Sigmoid colon (tissue), 7 donors: ENCODE measurements around the gene PRSS58. TPM values are rescaled to one million over a fixed set of nuclear protein-coding genes. Genes with fewer than 3 reads are reported as not detected.

Experiments
- DNase-seq: peaks from one replicate; pipeline ENCODE4 v3.0.0-alpha.2; 2019
- H3K27ac ChIP-seq, 4 donors: fragments of 200-600 bp; sonication (generic); one replicate each; pipeline ENCODE4 v1.5.1; 2016 to 2019; ENCODE audit warnings: mild to moderate bottlenecking in 1 of 4
- H3K27me3 ChIP-seq, 3 donors: fragments of 200-600 bp; sonication (generic); one replicate each; pipeline ENCODE4 v1.5.1; 2019; ENCODE audit warnings: mild to moderate bottlenecking in 1 of 3
- H3K36me3 ChIP-seq, 4 donors: fragments of 200-600 bp; sonication (generic); one replicate each; pipeline ENCODE4 v1.5.1; 2016 to 2019
- H3K4me1 ChIP-seq, 4 donors: fragments of 200-600 bp; sonication (generic); one replicate each; pipeline ENCODE4 v1.5.1; 2017 to 2019
- H3K4me3 ChIP-seq, 4 donors: fragments of 200-600 bp; sonication (generic); one replicate each; pipeline ENCODE4 v1.5.1; 2017 to 2019; ENCODE audit warnings: mild to moderate bottlenecking in 2 of 4, moderate library complexity in 1 of 4
- H3K9me3 ChIP-seq, 4 donors: fragments of 200-600 bp in 3 of 4; sonication (generic) in 3 of 4; one replicate each; pipeline versions ENCODE4 v1.5.1 to v1.6.1; 2013 to 2019
- EP300 ChIP-seq, 4 donors: sonication (generic); formaldehyde crosslinking; IDR thresholded peaks; one replicate each; pipeline ENCODE4 v1.6.1; 2017; ENCODE audit warnings: antibody characterized with exemption in 4 of 4
- POLR2A ChIP-seq, 2 donors: fragments of 450-650 bp; IDR thresholded peaks; one replicate each; pipeline ENCODE4 v1.6.1; 2016; ENCODE audit warnings: antibody characterized with exemption in 2 of 2, mild to moderate bottlenecking in 2 of 2, moderate library complexity in 2 of 2
- POLR2AphosphoS5 ChIP-seq, 4 donors: sonication (generic); formaldehyde crosslinking; IDR thresholded peaks; one replicate each; pipeline ENCODE4 v1.6.1; 2017; ENCODE audit warnings: antibody characterized with exemption in 4 of 4
- WGBS, 2 donors: extraction: QIAGEN DNeasy Blood & Tissue Kit; methylation state at CpG; one replicate each; pipeline ENCODE4 v1.1.7; 2013; 5-methylcytosine and 5-hydroxymethylcytosine counted together
- intact Hi-C: fragments of 100-400 bp; cut with DNase I; formaldehyde crosslinking; loops from one replicate; pipeline ENCODE4 v1.15.1; 2023
- polyA plus RNA-seq, 3 donors: library from polyadenylated mRNA; stranded (reverse); fragments of 200-250 nt; gene quantifications; one replicate each; pipeline ENCODE4 v1.2.3, GENCODE V29; 2013
- total RNA-seq, 4 donors: library from RNA; depleted of rRNA; stranded (reverse); fragments of >200 nt; gene quantifications; one replicate each; pipeline ENCODE4 v1.1.0, GENCODE V29; 2016
- TF ChIP-seq, protein P1 (sequence below), 4 experiments: fragments of 450-650 bp in 3 of 4; fragments of 200-600 bp in 1 of 4; IDR thresholded peaks; one replicate each; pipeline ENCODE4 v1.5.1; 2016 to 2019; ENCODE audit warnings: antibody characterized with exemption in 4 of 4, mild to moderate bottlenecking in 3 of 4, moderate library complexity in 2 of 4
- donor health status: healthy with polysubstance abuse.
- donor health status: Bipolar disorder and iron deficiency.
- donor health status: healthy.

PRSS58 gene
- total and polyA plus RNA-seq, 7 donors: not detected

DNA sequence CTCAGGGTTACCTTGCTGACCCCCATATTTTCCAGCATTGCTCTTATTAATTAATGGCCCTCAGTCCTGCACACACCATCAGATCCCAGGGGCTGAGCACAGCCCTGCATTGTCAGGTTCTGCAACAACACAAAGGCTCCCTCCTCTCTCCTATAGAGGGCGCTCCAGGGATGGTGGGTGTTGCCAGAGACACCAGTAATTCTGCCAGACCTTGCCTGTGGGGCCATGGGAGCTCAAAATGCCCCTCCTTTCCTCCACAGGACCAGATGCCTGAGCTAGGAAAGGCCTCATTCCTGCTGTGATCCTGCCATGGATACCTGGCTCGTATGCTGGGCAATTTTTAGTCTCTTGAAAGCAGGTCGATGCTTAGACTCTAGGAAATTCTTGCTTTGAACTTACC is 42.8 kb upstream of the PRSS58 start:
- Histone ChIP-seq H3K9me3 (no peaks in the 10 kb centered on the region), H3K27ac (no peak overlapping the region), H3K27me3 (peaks cover 0 to 8% (median 0%) of the 10 kb centered on the region in 3 donors), H3K4me3 (no peak overlapping the region), H3K36me3 (no peaks in the 10 kb centered on the region), H3K4me1 (no peaks in the 10 kb centered on the region)
- intact Hi-C loops: no loop called here
- 60 to 62% methylated on average over 3 of the region's 3 CpGs for WGBS, 2 donors
- TF ChIP-seq POLR2AphosphoS5 (IDR thresholded peaks at IDR 0.05) (no peak), EP300 (IDR thresholded peaks at IDR 0.05) (no peak), POLR2A (IDR thresholded peaks at IDR 0.05) (no peak)
- TF ChIP-seq, protein P1, sequence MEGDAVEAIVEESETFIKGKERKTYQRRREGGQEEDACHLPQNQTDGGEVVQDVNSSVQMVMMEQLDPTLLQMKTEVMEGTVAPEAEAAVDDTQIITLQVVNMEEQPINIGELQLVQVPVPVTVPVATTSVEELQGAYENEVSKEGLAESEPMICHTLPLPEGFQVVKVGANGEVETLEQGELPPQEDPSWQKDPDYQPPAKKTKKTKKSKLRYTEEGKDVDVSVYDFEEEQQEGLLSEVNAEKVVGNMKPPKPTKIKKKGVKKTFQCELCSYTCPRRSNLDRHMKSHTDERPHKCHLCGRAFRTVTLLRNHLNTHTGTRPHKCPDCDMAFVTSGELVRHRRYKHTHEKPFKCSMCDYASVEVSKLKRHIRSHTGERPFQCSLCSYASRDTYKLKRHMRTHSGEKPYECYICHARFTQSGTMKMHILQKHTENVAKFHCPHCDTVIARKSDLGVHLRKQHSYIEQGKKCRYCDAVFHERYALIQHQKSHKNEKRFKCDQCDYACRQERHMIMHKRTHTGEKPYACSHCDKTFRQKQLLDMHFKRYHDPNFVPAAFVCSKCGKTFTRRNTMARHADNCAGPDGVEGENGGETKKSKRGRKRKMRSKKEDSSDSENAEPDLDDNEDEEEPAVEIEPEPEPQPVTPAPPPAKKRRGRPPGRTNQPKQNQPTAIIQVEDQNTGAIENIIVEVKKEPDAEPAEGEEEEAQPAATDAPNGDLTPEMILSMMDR (IDR thresholded peaks at IDR 0.05): no peak
- DNase-seq: no peak

DNA sequence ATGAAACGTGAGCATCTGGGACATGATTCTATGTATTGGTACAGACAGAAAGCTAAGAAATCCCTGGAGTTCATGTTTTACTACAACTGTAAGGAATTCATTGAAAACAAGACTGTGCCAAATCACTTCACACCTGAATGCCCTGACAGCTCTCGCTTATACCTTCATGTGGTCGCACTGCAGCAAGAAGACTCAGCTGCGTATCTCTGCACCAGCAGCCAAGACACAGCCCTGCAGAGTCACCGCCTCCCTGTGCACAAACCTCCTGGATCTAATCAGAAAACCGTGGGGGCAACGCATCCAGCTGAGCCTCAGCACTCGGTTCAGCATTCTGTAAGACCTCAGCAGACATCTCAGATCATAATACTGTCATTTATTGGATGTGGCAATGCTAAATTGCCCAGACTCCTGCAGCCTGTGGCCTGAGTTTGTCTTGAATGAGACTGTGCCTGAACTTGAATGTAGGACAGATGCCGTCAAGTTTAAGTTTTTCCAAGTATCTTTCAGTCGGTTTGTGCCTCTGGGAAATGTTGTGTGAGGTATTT is 41.5 kb upstream of the PRSS58 start:
- 56 to 76% methylated on average over 10 of the region's 10 CpGs for WGBS, 2 donors

DNA sequence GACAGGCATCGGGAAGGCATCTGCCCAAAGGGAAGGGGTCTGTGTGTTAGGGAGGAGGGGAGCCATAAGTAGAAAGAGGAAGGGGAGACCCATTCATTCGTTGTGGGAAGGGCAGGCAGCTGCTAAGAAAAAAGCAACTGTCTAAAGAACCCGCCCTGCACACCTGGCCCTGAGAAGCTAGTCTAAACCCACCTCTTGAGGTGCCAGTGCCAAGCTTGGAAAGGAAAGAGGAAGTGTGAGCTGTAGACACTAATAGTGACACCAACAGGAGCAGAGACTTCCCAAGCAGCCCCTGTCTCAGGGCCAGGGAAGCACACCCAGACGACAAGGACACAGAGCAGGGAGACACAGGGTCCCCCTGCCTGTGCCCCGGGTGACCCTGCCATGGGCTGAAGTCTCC is 40.8 kb upstream of the PRSS58 start:
- H3K4me1 ChIP-seq: no peaks in the 10 kb centered on the region
- DNase-seq: no peak
- no peak overlapping the region for H3K27ac ChIP-seq
- no peaks in the 10 kb centered on the region for H3K9me3 ChIP-seq
- TF ChIP-seq POLR2A (IDR thresholded peaks at IDR 0.05): no peak
- no peak for TF ChIP-seq EP300 (IDR thresholded peaks at IDR 0.05)
- TF ChIP-seq, protein P1 (IDR thresholded peaks at IDR 0.05): no peak
- TF ChIP-seq POLR2AphosphoS5 (IDR thresholded peaks at IDR 0.05): no peak
- WGBS, 2 donors: 39 to 47% methylated on average over 5 of the region's 5 CpGs
- H3K4me3 ChIP-seq: no peak overlapping the region
- H3K27me3 ChIP-seq: peaks cover 0 to 8% (median 0%) of the 10 kb centered on the region in 3 donors
- intact Hi-C loops: no loop called here
- H3K36me3 ChIP-seq: no peaks in the 10 kb centered on the region

More for the DNA sequence above, 41.5 kb upstream of the PRSS58 start:
- H3K27me3 ChIP-seq: peaks cover 0 to 8% (median 0%) of the 10 kb centered on the region in 3 donors
- intact Hi-C loops: no loop called here
- no peak for TF ChIP-seq POLR2A (IDR thresholded peaks at IDR 0.05)
- no peak for TF ChIP-seq POLR2AphosphoS5 (IDR thresholded peaks at IDR 0.05)
- TF ChIP-seq, protein P1 (IDR thresholded peaks at IDR 0.05): no peak
- TF ChIP-seq EP300 (IDR thresholded peaks at IDR 0.05): no peak
- H3K4me3 ChIP-seq: no peak overlapping the region
- H3K36me3 ChIP-seq: no peaks in the 10 kb centered on the region
- H3K27ac ChIP-seq: no peak overlapping the region
- H3K9me3 ChIP-seq: no peaks in the 10 kb centered on the region
- DNase-seq: no peak
- H3K4me1 ChIP-seq: no peaks in the 10 kb centered on the region

DNA sequence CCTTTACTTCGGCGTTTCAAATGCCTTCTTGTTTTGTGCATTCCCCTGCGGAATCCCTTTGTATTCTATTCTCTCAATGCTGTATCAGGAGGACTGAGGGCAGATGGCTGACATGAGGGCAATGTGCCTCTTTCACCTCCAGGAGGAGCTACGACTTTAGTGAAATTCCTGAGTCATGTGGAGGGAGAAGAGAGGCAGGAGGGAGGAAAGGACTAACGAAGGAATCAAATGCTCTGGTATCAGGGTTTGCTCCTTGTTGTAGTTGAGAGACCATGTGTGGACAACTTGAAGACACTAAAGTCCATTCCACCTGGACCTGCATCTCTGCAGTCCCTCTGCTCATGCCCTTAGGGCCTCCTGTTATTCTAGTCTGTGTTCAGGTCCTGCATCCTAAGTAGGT is 40.2 kb upstream of the PRSS58 start:
- WGBS, 2 donors: 46 to 49% methylated on average over 5 of the region's 5 CpGs
- H3K27me3 ChIP-seq: peaks cover 0 to 8% (median 0%) of the 10 kb centered on the region in 3 donors
- DNase-seq: no peak
- no peaks in the 10 kb centered on the region for H3K36me3 ChIP-seq
- no peaks in the 10 kb centered on the region for H3K4me1 ChIP-seq
- H3K9me3 ChIP-seq: no peaks in the 10 kb centered on the region
- intact Hi-C loops: no loop called here
- H3K4me3 ChIP-seq: no peak overlapping the region
- TF ChIP-seq EP300 (IDR thresholded peaks at IDR 0.05): no peak
- TF ChIP-seq POLR2A (IDR thresholded peaks at IDR 0.05): no peak
- TF ChIP-seq, protein P1 (IDR thresholded peaks at IDR 0.05): no peak
- no peak for TF ChIP-seq POLR2AphosphoS5 (IDR thresholded peaks at IDR 0.05)
- H3K27ac ChIP-seq: no peak overlapping the region

DNA sequence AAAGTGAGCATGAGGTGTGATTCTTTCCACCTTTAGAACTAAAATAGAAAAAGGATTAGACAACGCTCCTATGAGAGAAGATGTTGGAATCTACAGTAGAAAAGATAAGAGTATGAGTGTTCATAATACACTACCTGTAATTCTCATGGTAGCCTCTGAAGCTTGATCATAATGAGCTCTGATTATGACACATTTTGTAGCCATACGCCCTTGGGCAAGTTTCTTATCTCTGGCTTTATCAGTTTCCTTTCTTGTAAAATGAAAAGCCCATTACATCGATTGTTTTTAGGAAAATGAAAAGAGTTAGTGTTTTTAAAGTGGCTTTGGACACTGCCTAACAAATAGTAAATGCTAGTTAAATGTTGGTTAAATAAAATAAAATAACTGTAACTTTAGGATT is 22.4 kb upstream of the PRSS58 start:
- 9 to 55% methylated on average over 3 of the region's 3 CpGs for WGBS, 2 donors
- intact Hi-C loops: no loop called here

More for the DNA sequence above, 22.4 kb upstream of the PRSS58 start:
- no peak for TF ChIP-seq POLR2A (IDR thresholded peaks at IDR 0.05)
- no peak for TF ChIP-seq POLR2AphosphoS5 (IDR thresholded peaks at IDR 0.05)
- TF ChIP-seq, protein P1 (IDR thresholded peaks at IDR 0.05): no peak
- no peak for TF ChIP-seq EP300 (IDR thresholded peaks at IDR 0.05)
- no peaks in the 10 kb centered on the region for H3K4me1 ChIP-seq
- no peak overlapping the region for H3K27ac ChIP-seq
- H3K27me3 ChIP-seq: no peaks in the 10 kb centered on the region
- DNase-seq: no peak
- no peaks in the 10 kb centered on the region for H3K9me3 ChIP-seq
- H3K4me3 ChIP-seq: no peak overlapping the region
- H3K36me3 ChIP-seq: no peaks in the 10 kb centered on the region
